ENCODE results near the gene SEMA4F.

SEMA4F gene

GRCh38 chr2:74708883-74709282, 54.8 kb downstream of the SEMA4F start:
- no peak for DNase-seq

- no peak for DNase-seq
Measured at GRCh38 chr2:74712223-74713053, 58.4 kb downstream of the SEMA4F start.

- DNase-seq: peak; percentile 55
Measured at GRCh38 chr2:74714691-74715080, 60.6 kb downstream of the SEMA4F start.

- peak; percentile 87 for DNase-seq
Measured at GRCh38 chr2:74715081-74715791, 61.2 kb downstream of the SEMA4F start.

- DNase-seq: peak; percentile 62
Measured at GRCh38 chr2:74715880-74716279, 61.8 kb downstream of the SEMA4F start.

GRCh38 chr2:74719066-74719465, 65.0 kb downstream of the SEMA4F start:
- no peak for DNase-seq

- DNase-seq: no peak
Measured at GRCh38 chr2:74721316-74721715, 67.3 kb downstream of the SEMA4F start.

- no peak for DNase-seq
Measured at GRCh38 chr2:74724496-74724895, 70.4 kb downstream of the SEMA4F start.

GRCh38 chr2:74725287-74725686, 71.2 kb downstream of the SEMA4F start:
- no peak for DNase-seq

- DNase-seq: no peak
Measured at GRCh38 chr2:74728842-74729241, 74.8 kb downstream of the SEMA4F start.

GRCh38 chr2:74730530-74730929, 76.5 kb downstream of the SEMA4F start:
- DNase-seq: no peak

Data from DMS53 (cell line).